HFFc6 (cell line): ENCODE data around the gene TEX14. TPM values are rescaled to one million over a fixed set of nuclear protein-coding genes. Genes with fewer than 3 reads are reported as not detected.
A peak's percentile ranks its signal among the peaks of the same experiment; 100 is the strongest.
"Not testable (repeated sequence)": the region's sequence is repeated elsewhere in the genome, so short reads cannot be mapped to it uniquely, and the experiment has no call there.

Experiments
- DNase-seq: peaks from one replicate; pipeline ENCODE4 v3.0.0-alpha.2; 2018
- H3K27ac Mint-ChIP-seq: 2 replicates; pipeline ENCODE4 v1.8.0; 2020; ENCODE audit warnings: mild to moderate bottlenecking, mixed read lengths
- H3K27me3 Mint-ChIP-seq: 2 replicates; pipeline ENCODE4 v1.8.0; 2021; ENCODE audit warnings: mild to moderate bottlenecking, moderate library complexity, mixed read lengths; ENCODE audit not compliant: insufficient read depth
- H3K36me3 Mint-ChIP-seq: 2 replicates; pipeline ENCODE4 v1.8.0; 2021; ENCODE audit warnings: low read depth, mixed read lengths
- H3K4me1 Mint-ChIP-seq: 2 replicates; pipeline ENCODE4 v1.8.0; 2020; ENCODE audit warnings: low read depth, mixed read lengths
- H3K4me3 Mint-ChIP-seq: 2 replicates; pipeline ENCODE4 v1.8.0; 2020; ENCODE audit warnings: mild to moderate bottlenecking, moderate library complexity, mixed read lengths
- H3K9me3 Mint-ChIP-seq: 2 replicates; pipeline ENCODE4 v1.8.0; 2020; ENCODE audit warnings: mild to moderate bottlenecking, mixed read lengths
- total RNA-seq, 6 experiments: library from RNA; stranded (reverse); fragmentation: NEBNext Ultra II Directional; extraction: Animal tissue kit (Norgen Biotek cat#: 25700); gene quantifications; 2 replicates in 1 of 6; 3 replicates in 5 of 6; pipeline ENCODE4 v1.2.3, GENCODE V29; 2021
- TF ChIP-seq, protein P1 (sequence below): fragments of 200-600 bp; sonication (generic); IDR thresholded peaks from 2 replicates; pipeline ENCODE4 v1.5.0; 2021; ENCODE audit warnings: antibody characterized with exemption, mild to moderate bottlenecking

The TEX14 gene
- total RNA-seq, 6 experiments from 2014 or later = 0.20 TPM; not detected in 5

DNA sequence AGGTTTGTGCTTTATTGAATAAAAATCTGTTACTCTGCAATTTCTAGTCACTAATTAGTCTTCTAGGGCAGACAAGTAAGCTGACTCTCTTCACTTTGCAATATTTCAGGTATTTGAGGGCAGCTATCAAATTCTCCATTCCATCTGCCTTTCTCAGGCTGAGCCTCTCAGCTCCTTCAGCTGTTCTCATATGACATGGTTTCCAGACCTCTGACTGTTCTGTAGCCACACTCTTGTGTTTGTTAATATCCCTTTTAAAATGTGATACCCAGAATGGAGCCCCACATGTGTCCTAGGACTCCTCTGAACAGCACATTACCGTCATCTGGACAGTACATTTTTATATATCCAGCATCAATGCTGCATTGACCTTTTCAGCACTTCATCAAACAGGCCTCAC, 131.3 kb downstream of the TEX14 start:
- no peak for DNase-seq
- no peak overlapping the region for H3K4me3 Mint-ChIP-seq
- H3K27me3 Mint-ChIP-seq = peaks cover 30% of the 10 kb centered on the region
- no peak overlapping the region for H3K27ac Mint-ChIP-seq
- peaks cover 5% of the 10 kb centered on the region for H3K4me1 Mint-ChIP-seq
- H3K36me3 Mint-ChIP-seq = no peaks in the 10 kb centered on the region
- H3K9me3 Mint-ChIP-seq = no peaks in the 10 kb centered on the region
- TF ChIP-seq, protein P1, sequence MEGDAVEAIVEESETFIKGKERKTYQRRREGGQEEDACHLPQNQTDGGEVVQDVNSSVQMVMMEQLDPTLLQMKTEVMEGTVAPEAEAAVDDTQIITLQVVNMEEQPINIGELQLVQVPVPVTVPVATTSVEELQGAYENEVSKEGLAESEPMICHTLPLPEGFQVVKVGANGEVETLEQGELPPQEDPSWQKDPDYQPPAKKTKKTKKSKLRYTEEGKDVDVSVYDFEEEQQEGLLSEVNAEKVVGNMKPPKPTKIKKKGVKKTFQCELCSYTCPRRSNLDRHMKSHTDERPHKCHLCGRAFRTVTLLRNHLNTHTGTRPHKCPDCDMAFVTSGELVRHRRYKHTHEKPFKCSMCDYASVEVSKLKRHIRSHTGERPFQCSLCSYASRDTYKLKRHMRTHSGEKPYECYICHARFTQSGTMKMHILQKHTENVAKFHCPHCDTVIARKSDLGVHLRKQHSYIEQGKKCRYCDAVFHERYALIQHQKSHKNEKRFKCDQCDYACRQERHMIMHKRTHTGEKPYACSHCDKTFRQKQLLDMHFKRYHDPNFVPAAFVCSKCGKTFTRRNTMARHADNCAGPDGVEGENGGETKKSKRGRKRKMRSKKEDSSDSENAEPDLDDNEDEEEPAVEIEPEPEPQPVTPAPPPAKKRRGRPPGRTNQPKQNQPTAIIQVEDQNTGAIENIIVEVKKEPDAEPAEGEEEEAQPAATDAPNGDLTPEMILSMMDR = no peak

DNA sequence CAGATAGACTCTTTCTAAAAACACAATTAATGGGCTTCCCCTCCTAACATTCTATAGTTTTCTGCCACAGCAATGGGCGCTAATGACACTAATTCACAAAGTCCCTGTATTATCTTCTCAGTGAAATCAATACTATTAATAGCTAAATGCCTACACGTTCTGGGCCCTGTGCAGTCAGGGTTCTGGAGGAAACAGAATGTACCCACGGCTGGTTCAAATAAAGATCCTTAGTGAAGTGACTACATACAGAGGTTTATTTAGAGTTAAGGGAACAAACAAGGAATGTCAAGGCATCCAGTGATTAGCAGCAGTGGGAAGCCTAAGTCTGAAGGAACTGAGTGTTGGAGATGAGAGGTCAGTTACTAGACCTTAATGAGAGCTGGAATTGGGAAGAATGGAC, 133.9 kb downstream of the TEX14 start:
- Mint-ChIP-seq H3K4me1 (peaks cover 5% of the 10 kb centered on the region), H3K4me3 (no peak overlapping the region), H3K27me3 (peaks cover 30% of the 10 kb centered on the region), H3K36me3 (no peaks in the 10 kb centered on the region), H3K9me3 (no peaks in the 10 kb centered on the region), H3K27ac (no peak overlapping the region)
- TF ChIP-seq, protein P1 = no peak
- no peak for DNase-seq

DNA sequence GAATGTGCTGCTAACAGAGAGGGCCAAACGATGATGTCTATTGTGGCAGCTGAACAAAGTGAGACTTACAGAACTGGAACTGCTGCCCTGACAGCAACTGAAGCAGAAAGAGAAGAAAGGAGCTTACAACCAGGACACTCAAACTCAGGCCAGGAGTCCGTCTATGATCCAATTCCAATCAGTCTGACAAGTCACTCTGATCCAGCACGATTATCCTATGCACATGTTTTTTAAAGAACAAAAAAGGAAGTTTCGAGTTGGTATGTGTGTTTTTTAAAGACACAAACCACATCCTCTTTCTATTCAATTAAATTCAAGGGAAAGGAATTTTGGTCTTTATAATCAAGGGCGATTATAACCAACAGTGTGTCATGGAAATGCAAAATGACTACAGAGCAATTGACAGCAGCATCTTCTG, 135.0 kb downstream of the TEX14 start:
- Mint-ChIP-seq H3K9me3 (no peaks in the 10 kb centered on the region), H3K36me3 (no peaks in the 10 kb centered on the region), H3K4me1 (peaks cover 5% of the 10 kb centered on the region), H3K27ac (no peak overlapping the region; the same call in 1 of the 2 replicates), H3K4me3 (no peak overlapping the region), H3K27me3 (peaks cover 30% of the 10 kb centered on the region)
- TF ChIP-seq, protein P1 = no peak
- DNase-seq = no peak

DNA sequence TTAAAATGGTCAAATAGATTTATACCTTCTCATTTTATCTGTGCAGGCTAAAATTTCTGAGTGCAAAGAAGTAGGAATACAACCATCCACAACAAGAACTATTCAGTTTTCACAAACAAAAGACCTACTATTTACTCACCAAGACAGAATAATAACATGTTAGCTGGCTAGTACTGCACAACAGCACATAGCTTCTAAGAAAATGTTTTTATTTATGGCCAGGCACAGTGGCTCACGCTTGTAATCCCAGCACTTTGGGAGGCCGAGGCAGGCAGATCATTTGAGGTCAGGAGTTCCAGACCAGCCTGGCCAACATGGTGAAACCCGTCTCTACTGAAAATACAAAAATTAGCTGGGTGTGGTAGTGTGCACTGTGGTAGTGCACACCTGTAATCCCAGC, 136.7 kb downstream of the TEX14 start:
- not testable (repeated sequence) for DNase-seq, H3K4me1 Mint-ChIP-seq, H3K27ac Mint-ChIP-seq, H3K36me3 Mint-ChIP-seq, H3K4me3 Mint-ChIP-seq, H3K9me3 Mint-ChIP-seq
- H3K27me3 Mint-ChIP-seq = peaks cover 16% of the 10 kb centered on the region

DNA sequence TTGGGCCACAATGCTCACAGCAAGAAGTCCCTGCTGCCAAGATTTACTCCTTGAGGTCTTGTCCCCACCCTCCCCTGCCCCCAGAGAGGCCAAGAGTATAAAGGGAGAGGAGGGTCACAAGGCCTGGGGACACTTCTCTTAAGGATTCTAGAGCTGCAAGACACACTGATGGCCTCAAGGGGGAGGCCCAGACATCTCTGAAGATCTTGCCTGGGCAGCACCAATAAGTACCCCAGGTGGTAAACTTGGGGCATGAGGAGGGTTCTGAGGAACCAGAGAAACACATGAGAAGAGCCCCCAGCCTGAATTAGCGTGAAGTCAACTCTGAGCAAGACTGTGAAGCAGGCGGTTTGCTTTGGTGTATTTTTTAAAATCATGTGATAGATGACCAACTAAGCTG, 150.6 kb downstream of the TEX14 start:
- Mint-ChIP-seq H3K4me1 (no peaks in the 10 kb centered on the region), H3K27me3 (peaks cover 49% of the 10 kb centered on the region), H3K27ac (no peak overlapping the region), H3K36me3 (no peaks in the 10 kb centered on the region), H3K4me3 (no peak overlapping the region), H3K9me3 (no peaks in the 10 kb centered on the region)
- TF ChIP-seq, protein P1 = peak; percentile 56
- no peak for DNase-seq

DNA sequence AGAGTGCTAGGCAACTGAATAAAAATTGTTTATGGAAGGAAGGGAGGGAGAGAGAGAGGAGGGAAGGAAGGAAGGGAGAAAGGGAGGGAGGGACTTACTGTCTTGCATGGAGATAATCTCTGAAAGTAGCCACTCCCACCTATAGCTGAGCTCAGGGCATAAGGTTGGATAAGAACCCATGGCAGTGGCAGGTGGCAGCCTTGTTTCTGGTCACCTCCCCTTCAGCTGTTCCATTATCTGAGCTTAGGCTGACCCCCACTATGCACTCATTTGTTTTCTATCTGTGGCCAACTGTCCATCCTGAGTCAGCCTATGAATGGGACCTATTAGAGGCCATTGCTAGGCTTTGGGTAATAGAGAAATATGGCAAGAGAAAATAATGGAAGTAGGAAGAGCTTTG, 152.1 kb downstream of the TEX14 start:
- H3K36me3 Mint-ChIP-seq = no peaks in the 10 kb centered on the region
- H3K27ac Mint-ChIP-seq = no peak overlapping the region
- no peak overlapping the region for H3K4me3 Mint-ChIP-seq
- TF ChIP-seq, protein P1 = no peak
- peaks cover 14% of the 10 kb centered on the region for H3K4me1 Mint-ChIP-seq
- H3K9me3 Mint-ChIP-seq = no peaks in the 10 kb centered on the region
- peaks cover 41% of the 10 kb centered on the region for H3K27me3 Mint-ChIP-seq
- no peak for DNase-seq
